Measurements from ENCODE around the gene NAPB.
A peak's percentile ranks its signal among the peaks of the same experiment; 100 is the strongest.
"Not testable (repeated sequence)": the region's sequence is repeated elsewhere in the genome, so short reads cannot be mapped to it uniquely, and the experiment has no call there.

The NAPB gene

GRCh38 chr20:23365390-23366165 lies 55.7 kb downstream of the NAPB start:
- DNase-seq: no peak

- no peak for DNase-seq
Observed at GRCh38 chr20:23363257-23363649, 58.0 kb downstream of the NAPB start.

- DNase-seq: no peak
Observed at GRCh38 chr20:23362392-23363256, 58.7 kb downstream of the NAPB start.

- peak; percentile 99 for DNase-seq
Observed at GRCh38 chr20:23361476-23362391, 59.6 kb downstream of the NAPB start, which contains the start of gene GZF1. Gene GZF1, plus strand, starts transcription at chr20:23362182. Its CDS starts 2,202 bp downstream, at chr20:23364384.

GRCh38 chr20:23361119-23361475 lies 60.2 kb downstream of the NAPB start:
- no peak for DNase-seq

DNA sequence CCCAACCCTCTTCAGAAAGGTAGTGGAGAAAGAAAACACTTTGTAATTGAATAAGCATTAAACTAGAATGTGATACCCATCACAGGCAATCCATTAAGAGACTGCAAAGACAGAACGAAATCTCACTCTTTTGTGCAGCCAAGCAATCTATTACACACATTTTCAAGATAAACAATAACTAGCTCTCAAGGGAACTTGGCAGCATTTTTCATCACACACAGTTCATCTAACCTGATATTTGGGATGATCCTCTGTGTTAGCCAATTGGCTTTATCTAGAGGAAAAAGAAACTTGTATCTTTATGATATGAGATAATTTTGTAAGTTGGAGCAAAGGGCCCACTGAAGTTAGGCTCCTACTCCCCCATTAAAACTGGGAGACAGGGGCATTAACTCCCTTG lies 60.8 kb downstream of the NAPB start:
- DNase-seq: no peak

DNA sequence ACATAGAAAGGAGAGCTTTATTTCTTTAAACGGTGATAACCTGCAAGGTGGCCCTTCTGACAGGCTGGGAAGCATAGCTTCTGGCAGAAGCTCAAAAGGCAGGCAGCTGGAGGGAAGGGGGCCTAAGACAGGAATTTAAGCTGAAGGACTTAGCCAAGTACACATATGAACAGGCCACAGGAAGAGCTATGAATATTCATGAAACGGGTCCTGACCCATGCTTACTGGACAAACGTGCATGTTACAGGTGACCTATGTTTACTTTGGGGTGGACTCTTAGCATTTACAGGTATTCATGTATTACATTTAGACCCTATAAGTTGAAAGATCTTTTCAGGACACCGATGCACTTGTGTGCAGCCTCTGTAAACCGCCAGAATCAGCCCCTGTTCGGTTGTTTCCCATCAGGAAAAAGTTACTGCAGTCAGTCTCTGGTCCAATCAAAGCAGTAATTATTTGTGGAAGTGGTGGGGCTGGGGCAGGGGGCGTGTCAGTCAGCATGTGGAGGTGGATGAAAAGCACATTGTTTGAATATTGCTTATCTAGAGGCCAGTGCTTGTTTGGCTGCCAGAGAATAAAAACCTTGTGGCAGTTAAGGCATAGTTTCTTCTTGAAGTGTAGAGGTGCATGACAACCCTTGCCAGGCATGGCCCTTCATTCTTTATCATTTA lies 62.2 kb downstream of the NAPB start:
- DNase-seq: no peak

DNA sequence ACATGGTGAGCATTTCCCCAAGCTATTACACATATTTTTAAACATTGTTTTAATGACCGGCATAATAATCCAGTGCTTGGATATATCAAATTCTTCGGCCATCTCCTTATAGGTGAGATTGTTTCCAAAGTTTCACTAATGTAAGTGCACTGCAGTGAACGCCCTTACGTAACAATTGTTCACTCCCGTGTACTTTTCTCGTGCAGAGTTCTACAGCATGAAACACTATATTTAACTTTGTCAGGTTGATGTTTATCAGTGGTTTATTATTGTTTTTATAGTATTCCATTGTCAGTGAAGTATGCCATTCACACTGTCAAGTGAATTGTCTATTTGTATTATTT lies 62.8 kb downstream of the NAPB start:
- no peak for DNase-seq

DNA sequence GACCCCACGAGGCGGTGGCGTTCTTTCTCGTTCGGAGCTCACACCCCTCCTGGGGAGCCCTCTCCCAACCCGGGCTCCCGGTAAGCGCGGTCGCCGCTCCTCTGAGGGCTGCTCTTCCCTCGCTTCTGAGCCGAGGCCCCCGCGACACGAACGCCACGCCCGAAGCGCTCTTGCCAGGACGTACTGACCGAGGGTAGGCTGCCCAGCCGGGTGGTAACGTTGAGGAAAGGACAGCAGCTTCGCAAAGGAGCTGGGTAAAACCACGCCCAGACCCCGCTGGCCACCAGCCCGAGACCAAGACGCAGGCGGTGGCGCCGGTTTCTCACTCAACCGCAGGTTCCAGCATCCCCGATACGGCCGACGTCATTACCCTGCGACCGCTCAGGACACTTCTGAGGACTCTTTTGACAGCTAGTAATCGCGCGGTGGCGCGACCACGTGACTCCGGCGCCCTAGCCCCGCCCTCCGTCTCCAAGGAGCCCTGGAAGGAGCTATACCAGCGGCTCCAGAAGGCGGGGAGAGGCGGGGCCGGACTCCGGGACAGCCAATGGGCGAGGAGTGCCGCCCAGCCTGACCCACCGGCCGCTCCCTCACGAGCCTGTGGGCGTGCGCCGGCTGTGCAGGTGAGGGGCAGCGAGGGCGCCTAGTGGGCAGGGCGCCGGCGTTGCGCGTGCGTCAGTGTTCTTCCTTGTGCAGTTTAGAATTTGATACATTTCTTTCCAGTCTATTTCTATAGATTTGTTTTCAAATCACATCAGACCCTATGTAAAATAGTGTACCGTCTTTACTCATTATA lies 63.3 kb downstream of the NAPB start:
- DNase-seq: peak; percentile 99

DNA sequence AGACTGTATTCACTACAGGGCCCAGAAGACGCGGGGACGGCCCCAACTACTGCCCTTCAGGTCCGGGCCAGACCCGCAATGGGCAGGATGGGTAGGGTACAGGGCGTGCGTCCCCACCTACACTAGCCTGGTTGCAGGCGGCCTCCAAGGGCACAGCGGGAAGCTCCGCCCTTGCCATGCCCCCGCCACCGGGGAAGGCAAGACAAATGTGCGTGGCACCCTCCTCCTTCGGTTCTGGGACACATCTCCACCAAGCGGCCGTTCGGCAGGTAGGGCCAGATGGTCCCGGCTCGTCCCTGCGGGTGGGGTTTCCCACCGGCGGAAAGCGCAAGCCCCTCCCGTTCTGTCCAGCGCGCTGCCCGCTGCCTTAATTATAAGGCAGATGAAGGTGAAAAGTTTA lies 65.1 kb downstream of the NAPB start:
- DNase-seq: no peak

DNA sequence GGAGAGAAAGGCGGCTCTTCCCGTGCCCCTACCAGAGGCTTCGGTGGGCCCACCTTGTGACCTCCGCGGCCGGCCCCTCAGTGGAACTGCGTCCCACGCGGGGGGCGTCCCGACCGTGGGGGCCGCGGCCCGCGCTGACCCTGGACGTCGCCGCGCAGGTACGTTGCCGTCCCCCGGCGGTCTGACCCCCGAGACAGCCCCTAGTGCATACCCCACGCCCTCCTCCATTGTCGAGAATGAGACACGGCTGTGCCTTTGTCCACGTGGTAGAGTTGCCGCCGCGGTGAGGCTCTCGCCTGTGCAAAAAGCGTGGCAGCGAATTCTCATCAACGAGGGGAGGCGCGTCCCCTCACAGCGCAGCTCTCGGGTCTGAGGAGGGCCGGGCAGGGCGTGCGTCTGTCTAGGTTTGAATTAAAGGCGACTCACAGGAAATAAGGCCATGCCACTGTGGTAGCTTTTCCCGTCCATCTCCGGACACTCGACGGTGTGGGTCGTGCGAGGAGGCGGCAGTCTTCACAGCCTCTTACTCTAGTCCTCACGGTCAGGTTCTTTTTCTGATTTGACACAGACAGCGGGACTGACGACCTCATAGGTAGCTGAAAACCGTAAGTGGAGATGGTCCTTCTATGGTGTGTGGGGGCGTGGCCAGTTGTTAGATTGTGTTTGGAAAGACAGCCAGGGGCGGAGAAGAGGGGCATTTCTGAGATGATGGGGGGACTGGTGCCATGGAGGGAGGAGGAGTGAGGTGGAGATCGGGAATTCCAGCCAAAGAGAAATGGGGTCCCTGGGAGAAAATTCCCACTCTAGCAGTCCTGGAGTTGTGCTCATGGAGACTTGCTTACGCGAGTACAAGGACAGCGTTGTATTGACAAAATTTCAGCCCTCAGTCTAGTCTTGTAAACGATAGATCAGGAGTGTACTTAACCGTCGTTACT lies 70.1 kb downstream of the NAPB start:
- DNase-seq: no peak

GRCh38 chr20:23350196-23350903 lies 70.9 kb downstream of the NAPB start, which contains the start of gene NXT1:
Gene NXT1, plus strand, starts transcription at chr20:23350791. Its CDS starts 3,251 bp downstream, at chr20:23354042.
- peak; percentile 96 for DNase-seq

DNA sequence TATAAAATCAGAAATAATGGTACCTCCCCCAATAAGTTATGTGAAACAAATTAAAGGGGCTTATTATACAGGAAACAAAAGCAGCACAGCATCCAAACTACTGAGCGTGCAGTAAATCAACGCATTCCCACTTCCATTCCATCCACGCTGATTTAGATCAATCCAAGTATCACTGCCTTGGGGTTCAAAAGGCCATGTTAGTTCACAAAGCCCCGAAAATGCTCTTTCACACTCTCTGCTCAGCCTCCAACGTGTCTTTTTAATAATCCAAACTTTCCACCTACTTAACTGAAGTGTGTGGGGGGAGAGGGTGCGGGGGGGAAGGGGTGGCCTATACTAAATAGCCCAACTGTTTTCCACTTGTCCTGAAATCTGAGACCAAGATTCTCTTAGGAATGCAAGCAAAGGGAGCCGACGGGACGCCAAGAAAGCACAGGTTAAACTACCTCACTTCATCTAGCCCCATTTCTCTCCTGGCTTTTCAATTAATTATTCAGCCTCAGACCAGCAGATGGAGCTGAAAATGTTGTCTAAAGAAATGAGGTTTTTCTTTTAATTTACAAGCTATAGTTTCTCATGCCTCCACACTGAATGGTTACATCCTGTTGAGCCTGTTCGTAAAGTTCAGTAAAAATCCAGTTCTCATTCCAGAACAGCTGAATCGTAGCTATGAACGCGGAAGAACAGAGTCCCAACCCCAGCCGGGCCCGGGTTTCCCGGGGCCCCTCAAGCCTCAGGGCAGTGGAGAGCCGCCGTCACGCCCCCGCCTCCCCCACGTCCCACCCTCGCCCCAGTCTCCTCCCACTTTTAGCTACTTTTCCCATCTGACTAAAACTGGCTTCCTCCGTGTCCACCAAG lies 71.7 kb downstream of the NAPB start:
- peak; percentile 88 for DNase-seq

DNA sequence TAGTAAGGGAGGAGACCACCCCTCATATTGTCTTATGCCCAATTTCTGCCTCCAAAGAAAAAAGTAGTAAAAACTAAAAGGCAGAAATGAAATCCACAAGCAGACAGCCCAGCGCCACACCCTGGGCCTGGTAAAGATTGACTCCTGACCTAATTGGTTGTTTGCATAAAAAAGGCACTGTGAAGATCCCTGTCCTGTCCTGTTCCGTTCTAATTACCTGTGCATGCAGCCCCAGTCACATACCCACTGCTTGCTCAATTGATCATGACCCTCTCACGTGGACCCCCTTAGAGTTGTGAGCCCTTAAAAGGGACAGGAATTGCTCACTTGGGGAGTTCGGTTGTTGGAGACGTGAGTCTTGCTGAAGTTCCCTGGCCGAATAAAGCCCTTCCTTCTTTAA lies 72.8 kb downstream of the NAPB start:
- not testable (repeated sequence) for DNase-seq

DNA sequence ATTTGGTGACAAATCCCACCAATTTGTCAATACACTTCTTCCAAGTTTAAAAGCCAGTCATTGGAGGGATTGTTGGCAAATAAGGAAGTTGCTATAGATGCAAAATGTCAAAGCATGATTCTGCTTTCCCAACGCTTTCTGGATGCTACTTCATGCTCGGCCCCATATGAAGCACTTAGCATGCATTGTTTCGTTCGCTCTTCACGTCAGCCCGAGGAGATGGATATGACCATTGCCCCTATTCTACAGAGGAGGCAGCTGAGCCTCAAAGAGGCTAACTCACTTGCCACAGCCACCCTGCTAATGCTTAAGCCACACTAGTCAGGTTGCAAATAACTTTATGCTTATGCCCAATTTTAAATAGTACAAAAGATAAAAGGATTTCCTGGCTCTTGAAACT lies 73.5 kb downstream of the NAPB start:
- no peak for DNase-seq

DNA sequence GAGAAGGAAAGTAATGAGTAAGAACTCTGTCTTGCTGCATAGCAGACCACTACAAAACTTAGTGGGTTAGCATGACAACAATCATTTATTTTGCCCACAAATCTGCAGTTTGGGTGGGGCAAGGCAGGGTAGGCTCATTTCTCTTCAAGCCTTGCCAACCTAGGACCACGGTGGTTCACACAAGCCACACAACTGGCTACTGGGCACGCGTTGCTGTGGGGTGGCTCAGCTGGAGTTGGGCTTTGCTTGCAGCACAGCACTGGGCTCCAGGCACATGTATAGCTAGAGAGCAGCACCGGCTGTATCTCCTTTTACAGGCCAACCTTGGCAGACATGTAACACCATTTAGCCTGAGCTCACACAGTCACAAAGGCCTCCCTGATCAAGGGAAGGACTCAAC lies 75.3 kb downstream of the NAPB start:
- DNase-seq: no peak

DNA sequence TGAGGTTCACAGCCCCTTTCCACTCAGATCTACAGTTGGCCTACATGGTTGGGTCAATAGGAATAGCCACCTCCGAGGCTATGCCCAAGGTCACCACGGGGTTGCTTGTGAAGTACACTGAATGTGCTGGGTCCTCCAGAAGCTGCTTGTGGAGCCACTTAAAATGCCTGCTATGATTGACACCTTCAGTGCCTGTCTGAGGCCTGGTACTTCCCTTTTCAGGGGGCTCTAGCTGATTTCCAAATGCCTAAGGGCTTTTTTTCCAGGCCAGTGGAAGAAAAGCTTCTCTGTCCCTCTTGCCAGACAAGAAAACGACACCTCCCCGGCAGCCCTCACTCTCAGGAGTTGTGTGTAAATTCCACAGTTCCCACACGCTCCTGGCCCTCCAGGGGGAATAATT lies 77.0 kb downstream of the NAPB start:
- DNase-seq: peak; percentile 23

GRCh38 chr20:23343590-23343989 lies 77.7 kb downstream of the NAPB start:
- no peak for DNase-seq

- DNase-seq: no peak
Observed at GRCh38 chr20:23341073-23341472, 80.2 kb downstream of the NAPB start.
